SHP77 (cell line): ENCODE results near the gene PRRC2B.
"Not testable (repeated sequence)": the region's sequence is repeated elsewhere in the genome, so short reads cannot be mapped to it uniquely, and the experiment has no call there.

Experiments
- DNase-seq, 2 experiments: peaks; one replicate each; lab custom pipeline; 2025; lab: John Stamatoyannopoulos, UW

The PRRC2B gene

GRCh38 chr9:131386281-131386680, 7.6 kb upstream of the PRRC2B start:
- no peak for DNase-seq

DNA sequence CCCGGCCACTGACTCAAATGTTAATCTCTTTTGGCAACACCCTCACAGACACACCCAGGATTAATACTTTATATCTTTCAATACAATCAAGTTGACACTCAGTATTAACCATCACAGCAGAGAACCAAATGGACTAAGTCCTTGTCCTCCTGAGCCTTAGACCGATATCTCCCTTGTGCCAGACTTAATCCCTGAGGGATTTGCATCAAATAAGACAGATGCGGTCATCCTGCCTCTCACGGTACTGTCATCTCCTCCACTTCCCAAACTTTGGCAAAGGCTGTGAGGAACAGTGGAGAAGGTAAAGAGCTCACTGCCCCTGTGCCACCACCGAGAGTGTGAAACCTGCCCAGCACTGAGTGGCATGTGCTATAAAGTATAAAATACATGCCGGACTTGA, 6.5 kb upstream of the PRRC2B start:
- DNase-seq, result no peak

DNA sequence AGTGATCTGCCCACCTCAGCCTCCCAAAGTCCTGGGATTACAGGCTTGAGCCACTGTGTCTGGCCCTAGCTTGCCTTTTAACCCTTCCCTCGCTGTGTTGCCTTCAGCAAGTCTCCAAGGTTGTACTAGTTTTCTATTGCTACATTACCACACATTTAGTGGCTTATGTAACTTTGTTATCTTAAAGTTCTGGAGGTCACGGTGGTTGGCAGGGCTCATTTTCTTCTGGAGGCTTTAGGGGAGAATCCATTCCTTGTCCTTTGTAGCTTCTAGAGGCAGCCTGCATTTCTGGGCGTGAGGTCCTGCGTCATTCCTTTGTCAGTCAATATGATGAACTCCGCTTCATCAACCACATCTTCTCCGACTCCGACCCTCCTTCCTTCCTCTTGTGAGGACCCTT, 2.9 kb upstream of the PRRC2B start:
- DNase-seq, result no peak

DNA sequence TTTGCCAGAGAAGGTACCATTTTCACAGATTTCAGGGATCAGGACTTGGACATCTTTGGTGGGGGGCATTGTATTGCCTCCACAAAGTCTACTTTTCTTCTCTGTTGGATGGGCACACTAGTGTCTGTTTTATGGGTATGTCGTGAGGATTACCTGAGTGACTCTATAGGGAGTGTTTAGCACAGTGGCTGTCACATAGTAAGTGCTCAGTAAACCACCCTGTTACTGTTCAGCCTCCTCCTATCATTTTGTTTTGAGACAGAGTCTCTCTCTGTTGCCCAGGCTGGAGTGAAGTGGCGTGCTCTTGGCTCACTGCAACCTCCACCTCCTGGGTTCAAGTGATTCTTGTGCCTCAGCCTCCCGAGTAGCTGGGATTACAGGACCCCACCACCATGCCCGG, 2.4 kb upstream of the PRRC2B start:
- no peak for DNase-seq

GRCh38 chr9:131394464-131395156, 724 bp downstream of the PRRC2B start:
- DNase-seq, result no peak

GRCh38 chr9:131395157-131396098, 1.5 kb downstream of the PRRC2B start:
- peak in 1 of 2 experiments; percentile 17 for DNase-seq

- not testable (repeated sequence) for DNase-seq
Measured at GRCh38 chr9:131396099-131396479, 2.2 kb downstream of the PRRC2B start.

DNA sequence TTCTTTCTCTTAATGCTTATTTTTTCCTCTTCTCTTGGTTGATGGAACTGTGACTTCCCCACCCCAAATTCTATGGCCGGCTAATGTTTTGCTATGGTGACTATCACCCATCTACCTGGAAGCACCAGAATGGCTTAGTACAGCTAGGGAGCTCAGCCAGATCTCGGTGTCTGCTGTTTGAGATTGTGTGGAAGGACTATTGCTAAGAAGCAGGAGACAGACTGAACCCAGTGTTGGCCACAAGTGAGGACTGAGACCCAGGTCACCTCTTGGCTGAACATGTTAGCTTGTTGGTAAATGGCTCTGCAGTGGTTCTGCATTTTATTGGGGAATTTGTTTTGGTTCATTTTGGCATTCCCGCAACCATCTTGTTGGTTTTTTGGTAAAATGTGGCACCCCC, 2.7 kb downstream of the PRRC2B start:
- no peak for DNase-seq

DNA sequence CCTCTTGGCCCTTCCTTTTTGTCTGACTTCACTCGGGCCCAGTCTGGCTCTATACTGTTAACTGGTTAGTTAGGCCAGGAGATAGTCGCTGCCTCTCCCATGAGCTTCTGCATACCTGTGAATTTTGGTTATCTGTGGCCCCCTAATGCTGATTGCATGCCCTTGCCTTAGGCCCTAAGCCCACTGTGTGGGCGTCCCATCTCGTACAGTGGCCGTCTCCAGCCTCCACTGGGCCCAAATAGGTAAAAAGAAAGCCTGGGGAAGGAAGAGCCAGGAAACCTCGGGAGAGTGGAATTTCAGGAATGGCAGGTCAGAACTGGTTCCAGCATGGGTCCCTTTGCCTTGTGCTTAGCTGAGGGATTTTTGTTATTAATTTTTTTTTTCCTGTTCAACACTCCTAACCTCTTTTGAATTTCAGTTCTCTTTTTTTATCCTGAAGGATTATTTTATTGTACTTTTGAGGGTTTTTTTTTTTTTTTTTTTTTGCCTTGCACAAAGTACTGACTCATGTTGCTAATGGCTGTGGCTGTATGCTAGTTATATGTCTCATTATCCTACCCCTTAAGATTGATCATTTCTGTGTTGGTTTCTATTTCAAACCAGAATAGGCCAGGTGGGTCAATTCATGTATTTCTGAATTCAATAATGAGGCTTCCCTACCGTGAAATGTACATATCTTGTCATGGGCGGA, 3.4 kb downstream of the PRRC2B start:
- DNase-seq, result no peak

DNA sequence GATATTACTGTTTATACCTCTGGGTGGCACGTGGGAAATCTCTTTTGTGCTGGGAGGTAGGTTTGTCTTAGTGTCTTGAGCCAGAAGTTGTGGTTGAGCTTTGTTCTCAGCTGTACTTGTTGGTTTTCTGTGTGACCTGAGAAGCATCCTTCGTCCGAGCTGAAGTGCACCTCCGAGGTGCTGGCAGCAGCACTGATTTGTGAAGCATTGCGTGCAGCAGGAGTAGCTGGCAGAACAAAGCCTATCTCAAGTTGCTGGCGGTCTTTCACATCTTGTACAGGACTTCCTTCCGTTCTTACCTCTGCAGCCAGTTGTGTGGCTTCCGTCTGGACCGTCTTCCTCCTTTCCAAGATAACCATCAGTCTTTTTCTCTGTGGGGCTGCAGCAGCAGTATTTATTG, 4.3 kb downstream of the PRRC2B start:
- no peak for DNase-seq

DNA sequence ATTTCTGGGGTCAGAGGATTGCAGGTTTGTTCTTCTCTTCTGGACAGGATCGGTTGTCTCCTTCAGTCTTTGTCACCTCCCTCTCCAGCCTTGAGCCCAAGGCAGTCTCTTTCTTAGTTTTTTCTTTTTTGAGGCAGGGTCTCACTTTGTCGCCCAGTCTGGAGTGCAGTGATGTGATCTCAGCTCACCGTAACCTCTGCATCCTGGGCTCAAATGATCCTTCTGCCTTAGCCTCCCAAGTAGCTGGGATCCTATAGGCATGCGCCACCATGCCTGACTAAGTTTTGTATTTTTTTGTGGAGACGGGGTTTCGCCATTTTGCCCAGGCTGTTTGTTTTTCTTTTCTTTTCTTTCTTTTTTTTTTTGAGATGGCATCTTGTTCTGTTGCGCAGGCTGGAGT, 6.1 kb downstream of the PRRC2B start:
- DNase-seq, result no peak

GRCh38 chr9:131400627-131401026, 6.7 kb downstream of the PRRC2B start:
- no peak for DNase-seq

- DNase-seq, result peak in 1 of 2 experiments; percentile 26
Measured at GRCh38 chr9:131402073-131402472, 8.2 kb downstream of the PRRC2B start.

DNA sequence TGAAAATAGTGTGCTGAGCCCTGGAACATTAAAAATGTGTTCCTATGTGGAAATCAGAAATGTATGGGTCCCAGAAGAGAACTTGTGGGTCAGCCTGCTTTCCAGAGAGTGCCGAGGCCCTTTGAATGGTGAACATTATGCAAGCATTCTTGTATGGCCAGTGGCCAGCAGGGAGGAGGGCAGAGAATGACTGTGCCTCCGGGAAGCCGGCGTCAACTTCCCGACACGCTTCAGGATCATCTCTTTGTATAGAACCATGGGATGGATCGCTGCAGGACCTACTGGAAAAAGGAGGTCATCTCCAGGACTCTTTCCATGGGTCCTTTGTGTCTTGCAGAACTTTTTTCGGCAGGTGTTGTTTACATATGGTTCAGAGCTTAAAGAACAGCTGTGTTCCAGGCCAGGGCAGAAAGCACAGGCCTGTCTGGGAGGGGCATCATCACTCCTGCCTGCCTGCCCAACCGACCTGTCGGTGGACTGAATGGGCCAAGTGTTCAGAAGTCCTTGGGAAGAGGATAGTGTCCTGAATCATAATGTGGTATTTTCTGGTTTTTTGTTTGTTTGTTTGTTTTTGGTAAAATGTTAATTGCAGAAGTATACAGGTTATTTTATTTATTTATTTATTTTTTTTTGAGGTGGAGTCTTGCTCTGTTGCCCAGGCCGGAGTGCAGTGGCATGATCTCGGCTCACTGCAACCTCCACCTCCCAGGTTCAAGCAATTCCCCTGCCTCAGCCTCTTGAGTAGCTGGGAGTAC, 9.0 kb downstream of the PRRC2B start:
- peak; percentile 63 to 84 for DNase-seq

GRCh38 chr9:131403493-131403773, 9.5 kb downstream of the PRRC2B start:
- no peak for DNase-seq

DNA sequence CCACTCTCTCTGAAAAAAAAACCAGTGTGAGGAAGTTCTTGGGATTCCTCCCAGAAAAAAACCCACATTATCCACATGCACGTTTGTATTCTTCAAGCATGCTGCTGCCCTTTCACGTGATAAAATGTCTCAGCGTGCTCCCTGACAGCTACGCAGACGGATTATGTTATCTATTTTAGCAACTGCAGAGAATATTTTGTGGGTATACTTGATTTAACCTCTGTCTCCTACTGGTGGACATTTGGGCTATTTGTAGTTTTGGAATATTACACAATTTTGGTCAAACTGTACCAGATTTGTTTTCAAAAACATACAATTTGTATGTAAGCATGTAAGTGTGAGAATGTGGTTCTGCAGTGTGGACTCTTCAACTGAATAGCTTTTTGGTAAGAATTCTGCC, 10.7 kb downstream of the PRRC2B start:
- DNase-seq, result no peak

GRCh38 chr9:131404987-131405386, 11.1 kb downstream of the PRRC2B start:
- no peak for DNase-seq

GRCh38 chr9:131405428-131405827, 11.5 kb downstream of the PRRC2B start:
- no peak for DNase-seq

- no peak for DNase-seq
Measured at GRCh38 chr9:131405858-131406537, 12.1 kb downstream of the PRRC2B start.

DNA sequence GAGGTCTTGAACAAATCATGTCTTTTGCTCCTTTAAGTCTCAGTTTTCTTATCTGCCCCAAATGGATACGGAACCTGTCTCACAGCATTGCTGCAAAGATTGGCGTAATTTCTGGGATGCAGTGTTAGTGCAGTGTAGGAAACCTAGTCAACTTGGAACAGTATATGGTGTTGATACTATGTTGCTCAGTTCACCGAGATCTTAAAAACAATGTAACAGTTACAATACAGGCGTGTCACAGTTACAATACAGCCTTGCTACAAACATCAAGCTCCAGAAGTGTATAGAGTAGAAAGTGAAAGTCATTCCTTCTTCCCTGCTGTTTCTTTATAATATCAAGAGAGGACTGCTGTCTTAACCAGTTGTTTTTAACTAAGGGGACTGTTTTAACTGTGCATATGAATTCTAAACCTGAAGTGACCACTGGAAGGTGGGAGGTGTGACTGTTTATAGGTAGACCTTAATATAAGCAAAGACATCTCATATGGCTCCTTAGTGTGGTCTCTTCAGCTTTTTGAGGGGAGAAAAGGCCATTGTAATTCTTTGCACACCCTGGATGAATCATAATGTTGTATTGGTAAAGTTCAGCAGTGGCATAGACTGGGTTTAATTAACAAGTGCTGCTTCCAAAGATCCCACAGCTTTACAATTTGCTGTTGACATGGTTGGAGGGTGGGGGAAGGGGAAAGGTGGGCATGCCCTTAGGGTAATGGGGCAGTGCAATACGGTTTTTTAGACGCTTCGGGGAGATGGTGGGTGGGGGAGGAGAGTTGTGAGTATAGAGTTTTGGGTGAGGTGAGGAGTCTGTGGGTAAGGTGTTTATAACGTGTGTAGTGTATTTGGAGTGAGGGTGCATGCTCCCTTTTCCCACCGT, 12.9 kb downstream of the PRRC2B start:
- DNase-seq, result no peak
